Measurements from ENCODE around the gene IFT22. TPM values are rescaled to one million over a fixed set of nuclear protein-coding genes. Genes with fewer than 3 reads are reported as not detected.
"Not testable (repeated sequence)": the region's sequence is repeated elsewhere in the genome, so short reads cannot be mapped to it uniquely, and the experiment has no call there.

Gene IFT22
- polyA plus RNA-seq, 3 donors, result 72.0 to 73.8 (median 73.4) TPM

DNA sequence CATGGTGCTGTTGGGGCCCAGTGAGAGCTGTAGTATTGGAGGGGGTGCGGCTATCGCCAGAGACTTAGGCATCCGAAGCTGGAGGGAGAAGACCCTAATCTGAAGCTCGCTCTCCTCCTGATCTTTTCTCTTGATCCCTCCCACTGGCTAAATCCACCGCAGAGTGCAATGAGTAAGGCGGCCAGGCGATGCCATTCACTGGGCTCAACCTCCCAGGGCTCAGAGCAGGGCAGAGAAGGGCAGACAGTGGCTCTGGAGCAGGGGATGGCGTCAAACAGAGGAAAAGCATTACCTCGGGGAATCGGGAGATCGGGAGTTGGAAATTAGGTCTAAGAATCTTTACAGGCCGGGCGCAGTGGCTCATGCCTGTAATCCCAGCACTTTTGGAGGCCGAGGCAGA lies 18.8 kb upstream of the IFT22 start:
- no peak for DNase-seq

DNA sequence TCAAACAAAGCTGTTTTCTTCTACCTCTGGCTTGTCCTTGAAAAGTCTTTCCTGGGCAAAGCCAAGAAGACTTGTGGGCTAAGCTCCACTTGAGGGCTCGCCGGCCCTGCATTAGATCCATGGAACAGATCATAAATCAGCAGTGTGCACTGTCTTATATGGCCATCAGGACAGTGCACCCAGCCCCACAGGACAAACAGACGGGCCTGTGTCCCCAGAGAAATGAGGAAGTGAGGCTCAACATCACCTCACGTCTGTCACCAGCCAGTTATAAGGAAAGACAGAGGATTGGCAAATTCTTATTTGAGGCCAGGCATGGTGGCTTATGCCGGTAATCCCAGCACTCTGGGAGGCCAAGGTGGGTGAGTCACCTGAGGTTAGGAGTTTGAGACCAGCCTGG lies 12.3 kb upstream of the IFT22 start:
- DNase-seq, result no peak

DNA sequence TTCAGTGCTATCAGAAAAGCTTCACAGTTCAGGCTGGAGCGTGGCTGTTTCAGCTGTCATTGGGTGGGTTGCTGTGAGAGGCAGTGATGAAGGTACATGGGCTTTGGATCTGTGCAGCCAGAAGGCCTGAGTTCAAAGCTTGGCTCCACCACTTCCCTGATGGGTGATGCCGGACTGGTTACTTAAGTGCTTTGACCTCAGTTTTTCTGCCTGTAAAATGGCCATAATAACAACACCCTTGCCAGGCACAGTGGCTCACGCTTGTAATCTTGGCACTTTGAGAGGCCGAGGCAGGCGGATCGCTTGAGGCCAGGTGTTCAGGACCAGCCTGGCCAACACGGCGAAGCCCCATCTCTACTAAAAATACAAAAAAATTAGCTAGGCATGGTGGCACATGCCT lies 10.4 kb upstream of the IFT22 start:
- no peak for DNase-seq

DNA sequence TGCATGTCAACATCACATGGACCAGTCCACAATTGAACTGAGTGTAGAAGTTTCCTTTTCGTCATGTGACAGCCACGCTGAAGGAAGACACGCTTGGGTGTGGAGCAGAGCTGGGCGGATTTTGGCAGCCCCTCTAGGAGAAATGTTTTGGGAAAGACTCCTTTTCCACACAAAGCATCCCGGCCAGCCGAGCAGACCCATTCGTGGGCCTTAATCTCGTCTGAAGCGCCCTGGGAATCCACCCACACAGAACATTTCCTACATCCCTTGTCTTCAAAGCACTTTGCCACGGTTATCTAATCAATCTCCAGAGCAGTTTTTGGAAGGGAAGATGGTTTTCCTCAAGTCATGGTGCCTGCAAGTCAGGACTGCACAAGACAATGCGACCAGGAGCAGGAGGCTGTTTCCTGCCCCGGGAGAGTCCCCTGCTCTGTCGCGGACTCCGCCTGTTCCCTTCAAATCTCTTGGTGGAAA lies 8.4 kb upstream of the IFT22 start:
- DNase-seq, result no peak

DNA sequence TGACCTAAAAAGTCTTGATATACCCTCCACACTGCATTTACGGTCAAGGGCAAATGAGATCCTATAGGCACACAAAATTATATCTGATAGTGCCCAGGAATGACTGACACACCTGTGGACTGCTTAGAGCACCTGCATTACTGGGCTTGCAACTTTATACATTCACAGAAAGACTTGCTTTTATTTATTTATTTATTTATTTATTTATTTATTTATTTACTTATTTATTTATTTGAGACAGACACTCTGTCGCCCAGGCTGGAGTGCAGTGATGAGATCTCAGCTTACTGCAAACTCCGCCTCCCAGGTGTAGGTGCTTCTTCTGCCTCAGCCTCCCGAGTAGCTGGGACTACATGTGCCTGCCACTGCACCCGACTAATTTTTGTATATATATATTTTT lies 6.5 kb upstream of the IFT22 start:
- DNase-seq, result no peak

DNA sequence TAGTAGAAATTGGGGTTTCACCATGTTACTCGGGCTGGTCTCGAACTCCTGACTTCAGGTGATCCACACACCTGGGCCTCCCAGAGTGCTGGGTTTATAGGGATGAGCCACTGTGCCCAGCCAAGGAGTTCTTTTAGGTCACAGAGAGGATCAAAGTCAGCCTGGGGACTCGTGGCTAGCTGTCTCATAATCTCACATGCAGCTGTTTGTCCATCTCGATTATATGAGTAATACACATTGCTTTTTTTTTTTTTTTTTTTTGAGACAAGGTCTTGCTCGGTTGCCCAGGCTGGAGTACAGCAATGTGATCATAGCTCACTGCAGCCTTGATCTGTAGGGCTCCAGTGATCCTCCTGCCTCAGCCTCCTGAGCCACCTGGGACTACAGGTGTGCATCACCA lies 2.2 kb downstream of the IFT22 start:
- no peak for DNase-seq

DNA sequence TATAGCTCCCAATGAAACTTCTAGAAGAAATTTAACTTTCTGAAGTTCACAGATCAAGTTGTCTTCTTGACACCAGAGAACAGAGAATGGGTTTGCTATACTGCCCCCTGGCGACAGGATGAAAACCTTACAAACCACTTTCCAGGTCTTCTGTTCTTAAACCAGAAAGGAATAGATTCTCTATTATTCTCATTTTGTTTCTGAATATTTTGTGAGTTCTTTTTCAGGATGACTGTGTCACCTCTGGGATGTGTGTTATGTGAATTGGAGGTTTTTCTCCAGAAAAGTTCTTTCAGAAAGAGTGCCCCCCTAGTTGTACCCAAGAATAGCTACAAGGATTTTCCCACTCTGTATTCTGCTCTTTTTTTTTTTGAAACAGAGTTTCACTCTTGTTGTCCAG lies 6.3 kb downstream of the IFT22 start:
- no peak for DNase-seq

DNA sequence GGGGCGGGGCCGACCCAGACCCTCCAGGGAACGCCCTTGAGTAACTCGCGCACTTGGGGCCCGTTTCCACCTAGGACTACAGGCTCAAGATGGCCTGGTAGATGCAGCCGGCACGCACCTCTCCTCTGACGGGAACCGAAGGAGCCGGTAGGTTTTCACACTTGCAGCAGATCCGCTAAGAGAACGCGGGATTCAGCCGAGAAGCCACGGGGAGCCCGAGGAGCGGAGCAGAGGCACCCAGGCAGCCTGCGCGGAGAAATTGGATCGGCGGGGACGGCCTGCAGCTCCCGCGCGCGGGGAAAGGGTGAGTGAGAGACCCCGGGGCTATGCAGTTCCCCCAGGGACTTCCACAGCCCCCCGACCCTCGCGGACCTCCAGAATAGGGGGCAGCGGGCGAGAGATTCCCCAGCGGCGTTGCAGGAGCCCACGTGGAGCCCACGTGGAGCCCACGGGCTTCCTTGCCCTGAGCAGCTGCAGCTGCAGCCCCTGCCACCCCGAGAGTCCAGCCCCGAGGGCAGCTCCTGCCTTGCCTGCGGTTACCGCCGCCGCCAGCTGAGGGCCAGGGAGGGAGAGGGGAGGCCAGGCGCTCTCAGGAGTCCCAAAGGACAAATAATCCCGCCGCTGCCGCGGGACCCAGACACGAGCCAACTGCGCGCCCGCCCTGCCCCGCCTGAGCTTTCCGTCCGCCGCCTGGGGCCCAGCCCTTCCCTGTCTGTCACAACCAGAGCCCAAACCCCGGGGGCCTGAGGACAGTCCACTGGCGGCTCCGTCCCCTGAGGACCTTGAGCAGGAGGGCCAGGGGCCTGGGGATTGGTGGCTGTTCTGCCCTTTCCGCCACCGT lies 13.1 kb downstream of the IFT22 start:
- no peak for DNase-seq

DNA sequence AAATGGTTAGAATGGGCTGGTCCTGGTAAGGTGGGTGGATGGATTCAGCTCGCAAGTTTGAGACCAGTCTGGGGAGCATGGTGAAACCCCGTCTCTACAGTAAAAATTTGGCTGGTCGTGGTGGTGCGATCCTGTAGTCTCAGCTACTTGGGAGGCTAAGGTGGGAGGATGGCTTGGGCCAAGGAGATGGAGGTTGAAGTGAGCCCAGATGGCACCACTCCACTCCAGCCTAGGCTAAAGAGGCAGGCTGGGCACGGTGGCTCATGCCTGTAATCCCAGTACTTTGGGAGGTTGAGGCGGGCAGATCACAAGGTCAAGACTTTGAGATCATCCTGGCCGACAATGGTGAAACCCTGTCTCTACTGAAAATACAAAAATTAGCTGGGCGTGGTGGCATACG lies 15.3 kb downstream of the IFT22 start:
- no peak for DNase-seq

DNA sequence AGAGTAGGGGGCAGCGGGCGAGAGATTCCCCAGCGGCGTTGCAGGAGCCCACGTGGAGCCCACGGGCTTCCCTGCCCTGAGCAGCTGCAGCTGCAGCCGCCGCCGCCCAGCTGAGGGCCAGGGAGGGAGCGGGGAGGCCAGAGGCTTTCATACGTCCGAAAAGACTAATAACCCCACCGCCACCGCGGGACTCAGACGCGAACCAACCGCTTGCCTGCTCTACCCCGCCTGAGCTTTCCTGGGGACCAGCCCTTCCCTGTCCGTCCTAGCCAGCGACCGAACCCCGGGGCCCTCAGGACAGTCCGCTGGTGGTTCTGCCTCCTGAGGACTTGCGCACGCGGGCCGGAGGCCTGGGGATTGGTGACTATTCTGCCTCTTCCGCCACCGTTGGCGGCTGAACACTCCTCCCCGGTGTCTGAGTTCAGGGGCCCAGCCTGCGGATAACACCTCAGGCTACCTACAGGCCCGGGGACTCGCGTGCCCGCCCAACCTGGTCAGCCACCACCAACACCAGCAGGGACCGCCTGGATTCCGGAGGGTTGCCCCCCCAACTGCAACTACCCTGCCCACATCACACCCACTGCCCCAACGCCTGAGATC lies 18.4 kb downstream of the IFT22 start:
- no peak for DNase-seq

DNA sequence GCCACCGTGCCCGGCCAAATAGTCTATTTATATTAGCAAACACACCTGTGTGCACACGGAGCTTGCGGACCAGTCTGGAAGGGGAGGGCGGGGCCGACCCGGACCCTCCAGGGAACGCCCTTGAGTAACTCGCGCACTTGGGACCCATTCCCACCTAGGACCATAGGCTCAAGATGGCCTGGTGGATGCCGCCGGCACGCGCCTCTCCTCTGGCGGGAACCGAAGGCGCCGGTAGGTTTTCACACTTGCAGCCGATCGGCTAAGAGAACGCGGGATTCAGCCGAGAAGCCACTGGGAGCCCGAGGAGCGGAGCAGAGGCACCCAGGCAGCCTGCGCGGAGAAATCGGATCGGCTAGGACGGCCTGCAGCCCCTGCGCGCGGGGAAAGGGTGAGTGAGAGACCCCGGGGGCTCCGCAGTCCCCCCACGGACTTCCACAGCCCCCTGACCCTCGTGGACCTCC lies 18.9 kb downstream of the IFT22 start:
- DNase-seq, result no peak

DNA sequence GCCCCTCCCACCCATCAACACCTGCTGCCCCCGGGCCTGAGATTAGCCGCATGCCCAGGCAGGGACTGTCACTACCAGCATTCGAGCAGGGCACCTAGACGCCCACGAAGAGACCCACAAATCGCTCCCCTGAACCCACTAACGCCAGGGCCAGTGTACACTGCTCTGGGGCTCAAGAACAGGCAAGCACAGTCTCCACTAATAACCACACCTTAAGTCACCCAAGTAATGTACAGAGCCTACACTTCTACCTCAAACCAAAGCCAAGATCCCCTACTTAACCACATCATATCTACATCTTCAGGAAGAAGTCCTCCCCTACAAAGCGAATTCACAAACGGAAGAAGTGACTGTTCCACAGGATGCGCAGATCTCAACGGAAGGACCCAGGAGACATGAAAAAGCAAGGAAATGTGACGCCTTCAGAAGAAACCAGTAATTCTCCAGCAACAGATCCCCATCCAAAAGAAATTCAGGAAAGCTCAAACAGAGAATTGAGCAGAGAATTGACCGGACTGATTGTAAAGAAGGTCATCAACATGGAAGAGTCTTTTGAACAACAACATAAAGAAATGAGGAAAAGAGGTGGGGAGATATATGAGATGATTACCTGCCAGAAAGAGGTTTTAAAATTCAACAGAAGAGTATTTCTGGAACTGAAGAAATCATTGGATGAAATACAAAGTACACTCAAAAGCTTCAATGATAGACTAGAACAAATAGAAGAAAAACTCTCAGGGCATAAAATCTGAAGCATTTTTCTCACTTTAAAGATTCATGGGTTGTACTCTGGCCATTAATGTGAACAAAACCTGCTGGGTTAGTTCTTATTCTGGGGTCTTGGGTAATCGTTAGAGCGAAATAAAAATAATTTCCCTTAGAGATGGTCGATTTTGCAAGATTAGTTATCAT lies 20.9 kb downstream of the IFT22 start:
- DNase-seq, result no peak

DNA sequence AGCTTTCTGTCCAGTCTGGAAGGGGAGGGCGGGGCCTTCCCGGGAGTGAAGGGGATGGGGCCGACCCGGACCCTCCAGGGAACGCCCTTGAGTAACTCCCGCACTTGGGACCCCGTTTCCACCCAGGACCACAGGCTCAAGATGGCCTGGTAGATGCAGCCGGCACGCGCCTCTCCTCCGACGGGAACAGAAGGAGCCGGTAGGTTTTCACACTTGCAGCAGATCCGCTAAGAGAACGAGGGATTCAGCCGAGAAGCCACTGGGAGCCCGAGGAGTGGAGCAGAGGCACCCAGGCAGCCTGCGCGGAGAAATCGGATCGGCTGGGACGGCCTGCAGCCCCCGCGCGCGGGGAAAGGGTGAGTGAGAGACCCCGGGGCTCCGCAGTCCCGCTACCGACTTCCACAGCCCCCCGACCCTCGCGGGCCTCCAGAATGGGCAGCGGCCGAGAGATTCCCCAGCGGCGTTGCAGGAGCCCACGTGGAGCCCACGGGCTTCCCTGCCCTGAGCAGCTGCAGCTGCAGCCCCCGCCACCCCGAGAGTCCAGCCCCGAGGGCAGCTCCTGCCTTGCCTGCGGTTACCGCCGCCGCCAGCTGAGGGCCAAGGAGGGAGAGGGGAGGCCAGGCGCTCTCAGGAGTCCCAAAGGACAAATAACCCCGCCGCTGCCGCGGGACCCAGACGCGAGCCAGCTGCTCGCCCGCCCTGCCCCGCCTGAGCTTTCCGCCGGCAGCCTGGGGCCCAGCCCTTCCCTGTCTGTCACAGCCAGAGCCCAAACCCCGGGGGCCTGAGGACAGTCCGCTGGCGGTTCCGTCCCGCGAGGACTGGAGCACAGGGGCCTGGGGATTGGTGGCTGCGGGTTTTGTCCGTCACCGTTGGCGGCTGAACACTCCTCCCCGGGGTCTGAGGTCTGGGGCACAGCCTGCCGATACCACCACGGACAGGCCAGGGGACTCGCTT lies 21.8 kb downstream of the IFT22 start:
- DNase-seq, result no peak

DNA sequence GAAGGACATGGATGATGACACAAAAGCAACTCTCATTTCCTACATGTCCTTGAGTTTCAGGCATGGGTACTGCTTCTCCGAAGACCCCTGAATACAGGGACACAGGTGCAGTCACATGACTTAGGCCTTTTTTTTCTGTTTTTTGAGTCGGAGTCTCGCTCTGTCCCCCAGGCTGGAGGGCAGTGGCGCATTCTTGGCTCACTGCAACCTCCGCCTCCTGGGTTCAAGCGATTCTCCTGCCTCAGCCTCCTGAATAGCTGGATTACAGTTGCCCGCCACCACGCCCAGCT lies 26.8 kb downstream of the IFT22 start:
- DNase-seq, result no peak

DNA sequence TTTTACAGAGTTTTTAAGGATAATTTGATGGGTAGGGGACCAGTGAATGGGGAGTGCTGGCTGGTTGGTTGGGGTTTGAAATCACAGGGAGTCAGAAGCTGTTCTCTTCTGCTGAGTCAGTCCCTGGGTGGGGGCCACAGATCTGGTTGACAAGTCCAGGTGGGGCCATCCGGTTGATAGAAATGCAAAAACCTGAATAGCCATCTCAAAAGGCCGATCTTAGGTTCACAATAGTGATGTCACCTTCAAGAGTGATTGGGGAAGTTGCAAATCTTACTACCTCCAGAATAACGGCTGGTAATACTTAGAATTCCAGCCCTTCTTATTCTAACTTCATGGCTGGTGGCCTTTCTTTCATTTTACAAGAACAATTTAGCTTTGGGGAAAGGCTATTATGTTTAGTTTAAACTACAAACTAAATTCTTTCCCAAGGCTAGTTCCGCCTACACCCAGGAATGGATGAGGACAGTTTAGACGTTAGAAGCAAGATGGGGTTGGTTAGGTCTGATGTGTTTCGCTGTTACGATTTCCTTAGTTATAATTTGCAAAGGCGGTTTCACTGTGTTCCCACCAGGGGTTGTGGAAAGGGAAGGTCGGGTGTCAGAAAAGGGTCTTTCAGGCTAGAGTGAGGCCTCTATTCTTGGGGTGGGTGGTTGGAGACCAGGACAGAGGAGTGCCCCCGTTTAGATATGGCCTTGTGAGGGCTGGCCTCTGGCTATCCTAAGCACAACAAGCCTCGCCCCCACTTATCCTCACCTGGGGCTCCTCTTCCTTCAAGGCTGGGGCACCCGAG lies 27.4 kb downstream of the IFT22 start:
- no peak for DNase-seq

DNA sequence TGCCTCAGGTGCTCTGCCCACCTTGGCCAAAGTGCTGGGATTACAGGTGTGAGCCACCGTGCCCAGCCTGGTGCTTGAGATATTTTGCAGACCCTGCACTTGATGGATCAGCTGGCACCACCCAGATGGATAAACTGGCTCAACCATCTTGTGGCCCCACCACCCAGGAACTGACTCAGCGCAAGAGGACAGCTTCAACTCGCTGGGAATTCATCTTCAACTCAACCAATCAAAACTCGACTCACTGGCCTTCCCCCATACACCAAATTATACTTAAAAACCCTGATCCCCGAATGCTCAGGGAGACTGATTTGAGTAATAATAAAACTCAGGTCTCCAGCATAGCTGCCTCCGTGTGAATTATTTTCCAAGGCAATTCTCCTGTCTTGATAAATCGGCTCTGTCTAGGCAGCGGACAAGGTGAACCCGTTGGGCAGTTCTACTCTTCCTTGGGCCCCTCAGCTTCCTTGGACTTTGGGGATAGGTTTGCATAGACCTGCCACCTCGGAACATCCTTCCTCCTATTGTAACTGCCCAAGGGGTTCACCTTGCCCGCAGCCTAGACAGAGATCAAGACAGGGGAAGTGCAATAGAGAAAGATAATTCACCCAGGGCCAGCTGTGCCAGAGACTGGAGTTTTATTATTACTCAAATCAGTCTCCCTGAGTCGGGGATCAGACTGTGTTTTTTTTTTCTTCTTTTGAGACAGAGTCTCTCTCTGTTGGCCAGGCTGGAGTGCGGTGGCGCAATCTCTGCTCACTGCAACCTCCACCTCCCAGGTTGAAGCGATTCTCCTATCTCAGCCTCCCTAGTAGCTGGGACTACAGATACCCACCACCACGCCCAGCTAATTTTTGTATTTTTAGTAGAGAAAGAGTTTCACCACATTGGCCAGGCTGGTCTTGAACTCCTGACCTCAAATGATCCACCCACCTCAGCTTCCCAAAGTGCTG lies 28.3 kb downstream of the IFT22 start:
- DNase-seq, result not testable (repeated sequence)

DNA sequence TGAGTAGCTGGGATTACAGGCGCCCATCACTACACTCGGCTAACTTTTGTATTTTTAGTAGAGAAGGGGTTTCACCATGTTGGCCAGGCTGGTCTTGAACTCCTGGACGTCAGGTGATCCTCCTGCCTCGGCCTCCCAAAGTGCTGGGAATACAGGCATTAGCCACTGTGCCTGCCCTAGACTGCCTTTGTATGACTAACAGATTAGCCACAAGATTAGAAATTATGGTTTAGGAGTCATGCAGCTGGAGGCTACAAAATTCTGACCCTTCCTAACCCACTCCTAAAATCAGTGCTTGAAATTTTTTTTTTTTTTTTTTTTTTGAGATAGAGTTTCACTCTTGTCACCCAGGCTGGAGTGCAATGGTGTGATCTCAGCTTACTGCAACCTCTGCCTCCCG lies 29.0 kb downstream of the IFT22 start:
- DNase-seq, result not testable (repeated sequence)

DNA sequence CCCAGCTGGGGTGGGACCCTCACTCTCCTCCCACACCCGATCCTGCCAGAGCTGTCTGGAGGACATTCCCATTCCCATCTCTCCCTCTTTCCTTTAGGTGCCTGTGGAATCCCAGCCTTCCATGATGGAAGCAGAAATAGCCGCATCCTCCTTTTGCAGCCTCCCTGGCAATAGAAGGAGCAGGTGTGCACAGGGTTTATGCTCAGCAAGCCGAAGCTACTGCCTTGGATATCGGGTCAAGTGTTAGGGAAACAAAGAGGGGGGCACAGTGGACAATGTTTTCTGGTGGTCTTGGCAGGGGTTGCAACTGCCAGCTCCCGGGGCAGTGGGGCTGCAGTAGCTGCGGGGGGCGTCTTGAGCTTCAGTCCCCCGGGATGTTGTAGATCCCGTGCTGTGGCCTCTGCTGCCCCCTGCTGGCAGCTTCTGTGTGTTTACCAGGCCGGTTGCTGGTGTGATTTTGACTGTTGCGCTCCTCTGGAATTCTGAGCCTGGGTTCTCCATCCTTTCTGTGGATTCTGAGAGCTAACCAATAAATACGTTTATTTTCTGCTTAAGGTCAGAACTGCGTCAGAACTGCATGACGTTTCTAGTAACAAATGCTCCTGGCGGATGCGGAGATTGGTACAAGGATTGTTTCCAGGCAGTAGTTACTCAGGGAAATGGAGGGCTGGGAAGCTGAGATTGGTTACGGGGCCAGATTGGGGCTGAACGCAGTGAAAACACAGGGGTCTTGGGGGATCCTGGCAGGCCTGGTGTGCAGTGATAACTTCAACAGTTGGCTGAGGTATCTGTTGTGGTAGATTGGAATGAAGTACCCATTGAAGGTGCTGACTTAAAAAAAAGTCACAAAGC lies 31.2 kb downstream of the IFT22 start:
- not testable (repeated sequence) for DNase-seq

Measured in renal pelvis (tissue), 4 donors.